Right ventricle myocardium inferior (tissue), 1 donor: Measurements from ENCODE around the gene ADGRD1. TPM values are rescaled to one million over a fixed set of nuclear protein-coding genes. Genes with fewer than 3 reads are reported as not detected.

ENCODE experiments used
- ATAC-seq: fragments of 200-7000 bp; cut with Tn5 transposase; one replicate; pipeline ENCODE4 v1.9.1; 2020; ENCODE audit warnings: mild to moderate bottlenecking, moderate library complexity
- DNase-seq: peaks from one replicate; pipeline ENCODE4 v3.0.0; 2021; ENCODE audit errors: missing footprints
- intact Hi-C: fragments of 100-400 bp; cut with DNase I; formaldehyde crosslinking; loops from one replicate; pipeline ENCODE4 v1.11.0; 2022
- total RNA-seq: library from RNA; stranded (reverse); fragmentation: NEBNext Ultra II Directional; extraction: Animal tissue kit (Norgen Biotek cat#: 25700); gene quantifications from one replicate; pipeline ENCODE4 v1.2.1, GENCODE V29; 2021
- donor health status: DM: no; HTN: yes; CAD: no; lungs with severe emphysema.

ADGRD1 gene
- total RNA-seq, 1 donor from 2014 or later = 89.1 TPM

GRCh38 chr12:130977046-130977742, 23.5 kb downstream of the ADGRD1 start:
- intact Hi-C loops = no loop called here
- ATAC-seq (no peak), DNase-seq (no peak)

- peak; percentile 45 for DNase-seq
- intact Hi-C loops = no loop called here
- ATAC-seq = no peak
These were observed 24.0 kb downstream of the ADGRD1 start for GRCh38 chr12:130977743-130978095.

- ATAC-seq (peak; percentile 49), DNase-seq (peak; percentile 64)
- intact Hi-C loops = no loop called here
These were observed 25.1 kb downstream of the ADGRD1 start for GRCh38 chr12:130978785-130979184.

GRCh38 chr12:130981074-130981742, 27.5 kb downstream of the ADGRD1 start:
- intact Hi-C loops = no loop called here
- ATAC-seq (no peak), DNase-seq (peak; percentile 22)

- no peak for ATAC-seq
- no peak for DNase-seq
- intact Hi-C loops = no loop called here
These were observed 28.2 kb downstream of the ADGRD1 start for GRCh38 chr12:130981911-130982310.

- intact Hi-C loops = no loop called here
- ATAC-seq (no peak), DNase-seq (no peak)
These were observed 29.0 kb downstream of the ADGRD1 start for GRCh38 chr12:130982565-130983225.

GRCh38 chr12:130983328-130984017, 29.8 kb downstream of the ADGRD1 start:
- intact Hi-C loops = no loop called here
- DNase-seq = peak; percentile 64
- peak; percentile 80 for ATAC-seq

GRCh38 chr12:130984183-130985058, 30.7 kb downstream of the ADGRD1 start:
- intact Hi-C loops = no loop called here
- ATAC-seq (no peak), DNase-seq (peak; percentile 60)

- peak; percentile 22 for DNase-seq
These were observed 33.6 kb downstream of the ADGRD1 start for GRCh38 chr12:130987151-130987931.

GRCh38 chr12:130988261-130988660, 34.6 kb downstream of the ADGRD1 start:
- intact Hi-C loops = no loop called here
- DNase-seq = no peak
- no peak for ATAC-seq

More at GRCh38 chr12:130987151-130987931, 33.6 kb downstream of the ADGRD1 start:
- intact Hi-C loops = no loop called here
- ATAC-seq = no peak

- ATAC-seq (peak; percentile 33), DNase-seq (no peak)
- intact Hi-C loops = no loop called here
These were observed 35.0 kb downstream of the ADGRD1 start for GRCh38 chr12:130988751-130989150.

GRCh38 chr12:130989391-130989790, 35.7 kb downstream of the ADGRD1 start:
- intact Hi-C loops = no loop called here
- ATAC-seq = no peak
- peak; percentile 64 for DNase-seq

- DNase-seq (peak; percentile 61), ATAC-seq (peak; percentile 81)
- intact Hi-C loops = no loop called here
These were observed 36.3 kb downstream of the ADGRD1 start for GRCh38 chr12:130990034-130990433.

GRCh38 chr12:130992448-130992847, 38.7 kb downstream of the ADGRD1 start:
- DNase-seq (peak; percentile 45), ATAC-seq (no peak)
- intact Hi-C loops = no loop called here

- intact Hi-C loops = no loop called here
- DNase-seq (no peak), ATAC-seq (no peak)
These were observed 39.4 kb downstream of the ADGRD1 start for GRCh38 chr12:130992979-130993538.

- DNase-seq = peak; percentile 55
- intact Hi-C loops = no loop called here
- no peak for ATAC-seq
These were observed 40.3 kb downstream of the ADGRD1 start for GRCh38 chr12:130993759-130994670.
